Liver (tissue), 9 donors: ENCODE measurements around the gene LHFPL3. TPM values are rescaled to one million over a fixed set of nuclear protein-coding genes. Genes with fewer than 3 reads are reported as not detected.

Source experiments
- DNase-seq: peaks from one replicate; pipeline ENCODE4 v3.0.0-alpha.2; 2017; ENCODE audit warnings: low spot score
- H3K27ac ChIP-seq, 2 donors: one replicate each; pipeline ENCODE4 v1.7.0; 2013; ENCODE audit warnings: inconsistent platforms in 2 of 2, low read length in 2 of 2, control low read depth in 1 of 2, low read depth in 1 of 2, mild to moderate bottlenecking in 1 of 2
- H3K27me3 ChIP-seq, 4 donors: one replicate each; pipeline versions ENCODE4 v1.6.1 to v1.7.0; 2013; ENCODE audit warnings: low read length in 3 of 4, inconsistent platforms in 1 of 4, mild to moderate bottlenecking in 1 of 4, moderate library complexity in 1 of 4; ENCODE audit not compliant: control insufficient read depth in 4 of 4, insufficient read depth in 4 of 4
- H3K36me3 ChIP-seq, 4 donors: one replicate each; pipeline versions ENCODE4 v1.6.1 to v1.7.0; 2013; ENCODE audit warnings: low read length in 3 of 4, mild to moderate bottlenecking in 3 of 4, low read depth in 1 of 4, moderate library complexity in 1 of 4; ENCODE audit not compliant: control insufficient read depth in 4 of 4, insufficient read depth in 3 of 4
- H3K4me1 ChIP-seq, 4 donors: one replicate each; pipeline versions ENCODE4 v1.6.1 to v1.7.0; 2013; ENCODE audit warnings: low read length in 3 of 4, mild to moderate bottlenecking in 3 of 4, moderate library complexity in 1 of 4; ENCODE audit not compliant: control insufficient read depth in 4 of 4, insufficient read depth in 4 of 4
- H3K4me3 ChIP-seq, 3 donors: one replicate each; pipeline versions ENCODE4 v1.6.1 to v1.7.0; 2013; ENCODE audit warnings: low read length in 3 of 3, control low read depth in 1 of 3, low read depth in 1 of 3, mild to moderate bottlenecking in 1 of 3
- H3K9ac ChIP-seq, 2 donors: one replicate each; pipeline ENCODE4 v1.7.0; 2013; ENCODE audit warnings: low read length in 2 of 2, mild to moderate bottlenecking in 2 of 2, moderate library complexity in 2 of 2, control low read depth in 1 of 2, low read depth in 1 of 2
- H3K9me3 ChIP-seq, 4 donors: one replicate each; pipeline versions ENCODE4 v1.6.1 to v1.7.0; 2013; ENCODE audit warnings: low read length in 3 of 4; ENCODE audit not compliant: control insufficient read depth in 4 of 4
- EGR1 ChIP-seq, 2 donors: IDR thresholded peaks; 2 replicates each; pipeline ENCODE4 v1.6.1; 2016 to 2018; ENCODE audit warnings: antibody characterized with exemption in 2 of 2, low read depth in 2 of 2
- FOXA1 ChIP-seq: IDR thresholded peaks from 2 replicates; pipeline ENCODE4 v1.6.1; 2016; ENCODE audit warnings: antibody characterized with exemption
- FOXA2 ChIP-seq: IDR thresholded peaks from 2 replicates; pipeline ENCODE4 v1.6.1; 2016; ENCODE audit warnings: antibody characterized with exemption
- GABPA ChIP-seq, 2 donors: IDR thresholded peaks in 1 of 2; conservative IDR thresholded peaks in 1 of 2; 2 replicates each; pipeline ENCODE4 v1.6.1; 2016; ENCODE audit warnings: antibody characterized with exemption in 2 of 2, mild to moderate bottlenecking in 1 of 2, moderate library complexity in 1 of 2
- HNF4A ChIP-seq, 2 donors: conservative IDR thresholded peaks; 2 replicates each; pipeline ENCODE4 v1.6.1; 2016; ENCODE audit warnings: antibody characterized with exemption in 2 of 2, mild to moderate bottlenecking in 2 of 2
- HNF4G ChIP-seq: IDR thresholded peaks from 2 replicates; pipeline ENCODE4 v1.6.1; 2016; ENCODE audit warnings: antibody characterized with exemption
- MAX ChIP-seq: IDR thresholded peaks from 2 replicates; pipeline ENCODE4 v1.6.1; 2016; ENCODE audit warnings: antibody characterized with exemption
- NR2F2 ChIP-seq: IDR thresholded peaks from 2 replicates; pipeline ENCODE4 v1.6.1; 2016; ENCODE audit warnings: antibody characterized with exemption
- RAD21 ChIP-seq, 2 donors: IDR thresholded peaks; 2 replicates each; pipeline ENCODE4 v1.6.1; 2016; ENCODE audit warnings: antibody characterized with exemption in 2 of 2, mild to moderate bottlenecking in 2 of 2
- RXRA ChIP-seq, 2 donors: IDR thresholded peaks; 2 replicates each; pipeline ENCODE4 v1.6.1; 2017 to 2018; ENCODE audit warnings: antibody characterized with exemption in 2 of 2, mild to moderate bottlenecking in 1 of 2
- SP1 ChIP-seq: IDR thresholded peaks from 2 replicates; pipeline ENCODE4 v1.6.1; 2018; ENCODE audit warnings: antibody characterized with exemption, mild to moderate bottlenecking
- TAF1 ChIP-seq: conservative IDR thresholded peaks from 2 replicates; pipeline ENCODE4 v1.6.1; 2016; ENCODE audit warnings: antibody characterized with exemption, mild to moderate bottlenecking
- YY1 ChIP-seq: IDR thresholded peaks from 2 replicates; pipeline ENCODE4 v1.6.1; 2016; ENCODE audit warnings: antibody characterized with exemption, mild to moderate bottlenecking
- WGBS: extraction: QIAGEN DNeasy Blood & Tissue Kit; methylation state at CpG from one replicate; pipeline ENCODE4 v1.1.7; 2013; 5-methylcytosine and 5-hydroxymethylcytosine counted together
- polyA plus RNA-seq, 2 donors: library from polyadenylated mRNA; stranded (reverse) in 1 of 2; unstranded in 1 of 2; fragments of 200-250 nt in 1 of 2; fragments of >200 nt in 1 of 2; fragmentation: Nextera tagmentation in 1 of 2; extraction: Ambion mirVana in 1 of 2; gene quantifications; one replicate each; pipeline versions ENCODE4 v1.2.1 to v1.2.3, GENCODE V29; 2013 to 2015
- total RNA-seq, 2 donors: library from RNA; depleted of rRNA; stranded (reverse); fragments of >200 nt; gene quantifications; one replicate each; pipeline ENCODE4 v1.2.3, GENCODE V29; 2014
- TF ChIP-seq, protein P1 (sequence below): IDR thresholded peaks from 2 replicates; pipeline ENCODE4 v1.6.1; 2016; ENCODE audit warnings: antibody characterized with exemption
- TF ChIP-seq, protein P2 (sequence below): IDR thresholded peaks from 2 replicates; pipeline ENCODE4 v1.6.1; 2016; ENCODE audit warnings: antibody characterized with exemption, mild to moderate bottlenecking
- TF ChIP-seq, protein P3 (sequence below): IDR thresholded peaks from 2 replicates; pipeline ENCODE4 v1.6.1; 2016; ENCODE audit warnings: antibody characterized with exemption
- donor health status: healthy.
- donor health status: healthy.
- donor health status: healthy.
- donor health status: healthy.
- donor health status: healthy.

The LHFPL3 gene
- total and polyA plus RNA-seq, 4 donors = not detected

- TF ChIP-seq TAF1 (no peak), YY1 (no peak), NR2F2 (no peak), MAX (no peak), HNF4G (no peak), SP1 (no peak), FOXA1 (no peak), RAD21 (IDR thresholded peaks at IDR 0.05) (no peak), HNF4A (conservative IDR thresholded peaks at IDR 0.05) (no peak), RXRA (IDR thresholded peaks at IDR 0.05) (no peak), EGR1 (IDR thresholded peaks at IDR 0.05; ENCODE audit: low read depth in 2 of 2) (no peak), GABPA (IDR thresholded peaks at IDR 0.05 in 1 of 2, conservative IDR thresholded peaks at IDR 0.05 in 1 of 2) (no peak)
- TF ChIP-seq, protein P1, sequence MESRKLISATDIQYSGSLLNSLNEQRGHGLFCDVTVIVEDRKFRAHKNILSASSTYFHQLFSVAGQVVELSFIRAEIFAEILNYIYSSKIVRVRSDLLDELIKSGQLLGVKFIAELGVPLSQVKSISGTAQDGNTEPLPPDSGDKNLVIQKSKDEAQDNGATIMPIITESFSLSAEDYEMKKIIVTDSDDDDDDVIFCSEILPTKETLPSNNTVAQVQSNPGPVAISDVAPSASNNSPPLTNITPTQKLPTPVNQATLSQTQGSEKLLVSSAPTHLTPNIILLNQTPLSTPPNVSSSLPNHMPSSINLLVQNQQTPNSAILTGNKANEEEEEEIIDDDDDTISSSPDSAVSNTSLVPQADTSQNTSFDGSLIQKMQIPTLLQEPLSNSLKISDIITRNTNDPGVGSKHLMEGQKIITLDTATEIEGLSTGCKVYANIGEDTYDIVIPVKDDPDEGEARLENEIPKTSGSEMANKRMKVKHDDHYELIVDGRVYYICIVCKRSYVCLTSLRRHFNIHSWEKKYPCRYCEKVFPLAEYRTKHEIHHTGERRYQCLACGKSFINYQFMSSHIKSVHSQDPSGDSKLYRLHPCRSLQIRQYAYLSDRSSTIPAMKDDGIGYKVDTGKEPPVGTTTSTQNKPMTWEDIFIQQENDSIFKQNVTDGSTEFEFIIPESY = no peak
- TF ChIP-seq, protein P2, sequence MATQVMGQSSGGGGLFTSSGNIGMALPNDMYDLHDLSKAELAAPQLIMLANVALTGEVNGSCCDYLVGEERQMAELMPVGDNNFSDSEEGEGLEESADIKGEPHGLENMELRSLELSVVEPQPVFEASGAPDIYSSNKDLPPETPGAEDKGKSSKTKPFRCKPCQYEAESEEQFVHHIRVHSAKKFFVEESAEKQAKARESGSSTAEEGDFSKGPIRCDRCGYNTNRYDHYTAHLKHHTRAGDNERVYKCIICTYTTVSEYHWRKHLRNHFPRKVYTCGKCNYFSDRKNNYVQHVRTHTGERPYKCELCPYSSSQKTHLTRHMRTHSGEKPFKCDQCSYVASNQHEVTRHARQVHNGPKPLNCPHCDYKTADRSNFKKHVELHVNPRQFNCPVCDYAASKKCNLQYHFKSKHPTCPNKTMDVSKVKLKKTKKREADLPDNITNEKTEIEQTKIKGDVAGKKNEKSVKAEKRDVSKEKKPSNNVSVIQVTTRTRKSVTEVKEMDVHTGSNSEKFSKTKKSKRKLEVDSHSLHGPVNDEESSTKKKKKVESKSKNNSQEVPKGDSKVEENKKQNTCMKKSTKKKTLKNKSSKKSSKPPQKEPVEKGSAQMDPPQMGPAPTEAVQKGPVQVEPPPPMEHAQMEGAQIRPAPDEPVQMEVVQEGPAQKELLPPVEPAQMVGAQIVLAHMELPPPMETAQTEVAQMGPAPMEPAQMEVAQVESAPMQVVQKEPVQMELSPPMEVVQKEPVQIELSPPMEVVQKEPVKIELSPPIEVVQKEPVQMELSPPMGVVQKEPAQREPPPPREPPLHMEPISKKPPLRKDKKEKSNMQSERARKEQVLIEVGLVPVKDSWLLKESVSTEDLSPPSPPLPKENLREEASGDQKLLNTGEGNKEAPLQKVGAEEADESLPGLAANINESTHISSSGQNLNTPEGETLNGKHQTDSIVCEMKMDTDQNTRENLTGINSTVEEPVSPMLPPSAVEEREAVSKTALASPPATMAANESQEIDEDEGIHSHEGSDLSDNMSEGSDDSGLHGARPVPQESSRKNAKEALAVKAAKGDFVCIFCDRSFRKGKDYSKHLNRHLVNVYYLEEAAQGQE = no peak
- TF ChIP-seq, protein P3, sequence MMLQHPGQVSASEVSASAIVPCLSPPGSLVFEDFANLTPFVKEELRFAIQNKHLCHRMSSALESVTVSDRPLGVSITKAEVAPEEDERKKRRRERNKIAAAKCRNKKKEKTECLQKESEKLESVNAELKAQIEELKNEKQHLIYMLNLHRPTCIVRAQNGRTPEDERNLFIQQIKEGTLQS = no peak
- Histone ChIP-seq H3K4me3 (no peak overlapping the region), H3K9ac (no peak overlapping the region), H3K36me3 (no peaks in the 10 kb centered on the region), H3K9me3 (no peaks in the 10 kb centered on the region), H3K27ac (no peak overlapping the region), H3K4me1 (no peaks in the 10 kb centered on the region), H3K27me3 (no peaks in the 10 kb centered on the region)
- DNase-seq = no peak
Measured at GRCh38 chr7:104528142-104528541, 199.7 kb downstream of the LHFPL3 start.

- Histone ChIP-seq H3K27ac (no peak overlapping the region), H3K27me3 (no peaks in the 10 kb centered on the region), H3K4me3 (no peak overlapping the region), H3K9me3 (peaks cover 0 to 3% (median 0%) of the 10 kb centered on the region in 4 donors), H3K36me3 (no peaks in the 10 kb centered on the region), H3K9ac (no peak overlapping the region), H3K4me1 (no peaks in the 10 kb centered on the region)
- DNase-seq = no peak
- WGBS = 76% methylated on average over 2 of the region's 2 CpGs
- no peak for TF ChIP-seq FOXA2
- TF ChIP-seq NR2F2 = no peak
- TF ChIP-seq, protein P1 = no peak
- no peak for TF ChIP-seq RXRA (IDR thresholded peaks at IDR 0.05)
- TF ChIP-seq RAD21 (IDR thresholded peaks at IDR 0.05) = no peak
Measured at GRCh38 chr7:104529567-104529966, 201.2 kb downstream of the LHFPL3 start.
